Kidney epithelial cell (primary cell): Measurements from ENCODE around the gene METTL6. TPM values are rescaled to one million over a fixed set of nuclear protein-coding genes. Genes with fewer than 3 reads are reported as not detected.

Source experiments
- DNase-seq: peaks from one replicate; pipeline ENCODE4 v3.0.0-alpha.2; 2010; ENCODE audit warnings: low read depth
- H3K27me3 ChIP-seq: 2 replicates; pipeline ENCODE4 v1.6.0; 2011; ENCODE audit warnings: low read length; ENCODE audit not compliant: control insufficient read depth, insufficient read depth
- H3K36me3 ChIP-seq: 2 replicates; pipeline ENCODE4 v1.5.1; 2011; ENCODE audit warnings: low read length; ENCODE audit not compliant: control insufficient read depth, insufficient read depth
- H3K4me3 ChIP-seq: 2 replicates; pipeline ENCODE4 v1.5.1; 2011; ENCODE audit warnings: low read depth, mild to moderate bottlenecking, control low read depth, low read length
- CTCF ChIP-seq: IDR thresholded peaks from 2 replicates; pipeline ENCODE4 v1.5.1; 2011; ENCODE audit warnings: mild to moderate bottlenecking, moderate library complexity, low read length, control low read depth, inconsistent platforms; ENCODE audit not compliant: insufficient read depth, poor library complexity, severe bottlenecking
- total RNA-seq: library from RNA; depleted of rRNA; stranded (reverse); fragments of >200 nt; gene quantifications from 2 replicates; pipeline ENCODE4 v1.2.3, GENCODE V29; 2015

The METTL6 gene
- 26.1 and 31.6 TPM in 2 replicates for total RNA-seq

- TF ChIP-seq CTCF: peak; percentile 7
- Histone ChIP-seq H3K27me3 (no peaks in the 10 kb centered on the region), H3K4me3 (peak within 1 kb of the TSS; percentile 84), H3K36me3 (no peaks in the 10 kb centered on the region)
- DNase-seq: peak; percentile 31
These were observed at the start of gene METTL6, which contains the start of gene EAF1 for GRCh38 chr3:15427182-15427880. TSS of gene METTL6 (minus strand) at chr3:15427544. CDS start at chr3:15426511, 1,033 bp downstream. TSS of gene EAF1 (plus strand) at chr3:15427598. CDS start at chr3:15427780, 182 bp downstream.

- no peaks in the 10 kb centered on the region for H3K36me3 ChIP-seq
- no peak overlapping the region for H3K4me3 ChIP-seq
- DNase-seq: no peak
- H3K27me3 ChIP-seq: no peaks in the 10 kb centered on the region
- TF ChIP-seq CTCF: no peak
These were observed 49.0 kb upstream of the METTL6 start for GRCh38 chr3:15476378-15476777.

GRCh38 chr3:15475161-15475560 lies 47.8 kb upstream of the METTL6 start:
- no peaks in the 10 kb centered on the region for H3K36me3 ChIP-seq
- no peak for DNase-seq
- TF ChIP-seq CTCF: no peak
- no peaks in the 10 kb centered on the region for H3K27me3 ChIP-seq
- H3K4me3 ChIP-seq: no peak overlapping the region

GRCh38 chr3:15471861-15472260 lies 44.5 kb upstream of the METTL6 start:
- Histone ChIP-seq H3K36me3 (no peaks in the 10 kb centered on the region), H3K27me3 (no peaks in the 10 kb centered on the region), H3K4me3 (no peak overlapping the region)
- TF ChIP-seq CTCF: no peak
- DNase-seq: no peak

GRCh38 chr3:15470849-15471248 lies 43.5 kb upstream of the METTL6 start:
- TF ChIP-seq CTCF: no peak
- H3K27me3 ChIP-seq: no peaks in the 10 kb centered on the region
- no peak overlapping the region for H3K4me3 ChIP-seq
- no peaks in the 10 kb centered on the region for H3K36me3 ChIP-seq
- DNase-seq: no peak

- Histone ChIP-seq H3K36me3 (no peaks in the 10 kb centered on the region), H3K27me3 (no peaks in the 10 kb centered on the region), H3K4me3 (no peak overlapping the region)
- no peak for TF ChIP-seq CTCF
- DNase-seq: no peak
These were observed 42.9 kb upstream of the METTL6 start for GRCh38 chr3:15470261-15470660.
